Tibial nerve (tissue), 4 donors: Measurements from ENCODE around the gene IFNA14. TPM values are rescaled to one million over a fixed set of nuclear protein-coding genes. Genes with fewer than 3 reads are reported as not detected.
A peak's percentile ranks its signal among the peaks of the same experiment; 100 is the strongest.
"Not testable (repeated sequence)": the region's sequence is repeated elsewhere in the genome, so short reads cannot be mapped to it uniquely, and the experiment has no call there.

Experiments
- DNase-seq, 2 donors: peaks; one replicate each; pipeline ENCODE4 v3.0.0-alpha.2; 2019; ENCODE audit warnings: low spot score in 2 of 2
- H3K27ac ChIP-seq, 4 donors: fragments of 200-600 bp; sonication (generic) in 3 of 4; one replicate each; pipeline ENCODE4 v1.5.1; 2017 to 2019; ENCODE audit warnings: mild to moderate bottlenecking in 1 of 4
- H3K27me3 ChIP-seq, 2 donors: fragments of 200-600 bp; sonication (generic) in 1 of 2; one replicate each; pipeline versions ENCODE4 v1.5.1 to v1.6.0; 2017 to 2019
- H3K36me3 ChIP-seq, 3 donors: fragments of 200-600 bp; sonication (generic); one replicate each; pipeline ENCODE4 v1.5.1; 2018 to 2019
- H3K4me1 ChIP-seq, 4 donors: fragments of 200-600 bp; sonication (generic) in 3 of 4; one replicate each; pipeline ENCODE4 v1.5.1; 2017 to 2019
- H3K4me3 ChIP-seq, 4 donors: fragments of 200-600 bp; sonication (generic) in 3 of 4; one replicate each; pipeline ENCODE4 v1.5.1; 2017 to 2019; ENCODE audit warnings: mild to moderate bottlenecking in 1 of 4, moderate library complexity in 1 of 4
- H3K9me3 ChIP-seq, 4 donors: fragments of 200-600 bp; sonication (generic) in 3 of 4; one replicate each; pipeline ENCODE4 v1.5.1; 2017 to 2019
- EP300 ChIP-seq, 2 donors: sonication (generic); formaldehyde crosslinking; IDR thresholded peaks; one replicate each; pipeline ENCODE4 v1.6.1; 2017; ENCODE audit warnings: antibody characterized with exemption in 2 of 2, mild to moderate bottlenecking in 1 of 2
- POLR2A ChIP-seq, 2 donors: fragments of 450-650 bp; IDR thresholded peaks; one replicate each; pipeline ENCODE4 v1.6.1; 2017; ENCODE audit warnings: antibody characterized with exemption in 2 of 2, mild to moderate bottlenecking in 2 of 2, moderate library complexity in 2 of 2
- WGBS, 2 donors: methylation state at CpG; one replicate each; pipeline ENCODE4 v1.1.5; 2018; 5-methylcytosine and 5-hydroxymethylcytosine counted together
- total RNA-seq, 4 donors: library from RNA; depleted of rRNA; stranded (reverse); fragments of >200 nt; gene quantifications; one replicate each; pipeline ENCODE4 v1.1.0, GENCODE V29; 2016
- TF ChIP-seq, protein P1 (sequence below), 5 experiments: fragments of 200-600 bp in 3 of 5; fragments of 450-650 bp in 2 of 5; sonication (generic) in 3 of 5; IDR thresholded peaks; one replicate each; pipeline ENCODE4 v1.5.1; 2016 to 2019; ENCODE audit warnings: antibody characterized with exemption in 5 of 5, mild to moderate bottlenecking in 3 of 5, moderate library complexity in 2 of 5

The IFNA14 gene
- total RNA-seq, 4 donors from 2014 or later = not detected

DNA sequence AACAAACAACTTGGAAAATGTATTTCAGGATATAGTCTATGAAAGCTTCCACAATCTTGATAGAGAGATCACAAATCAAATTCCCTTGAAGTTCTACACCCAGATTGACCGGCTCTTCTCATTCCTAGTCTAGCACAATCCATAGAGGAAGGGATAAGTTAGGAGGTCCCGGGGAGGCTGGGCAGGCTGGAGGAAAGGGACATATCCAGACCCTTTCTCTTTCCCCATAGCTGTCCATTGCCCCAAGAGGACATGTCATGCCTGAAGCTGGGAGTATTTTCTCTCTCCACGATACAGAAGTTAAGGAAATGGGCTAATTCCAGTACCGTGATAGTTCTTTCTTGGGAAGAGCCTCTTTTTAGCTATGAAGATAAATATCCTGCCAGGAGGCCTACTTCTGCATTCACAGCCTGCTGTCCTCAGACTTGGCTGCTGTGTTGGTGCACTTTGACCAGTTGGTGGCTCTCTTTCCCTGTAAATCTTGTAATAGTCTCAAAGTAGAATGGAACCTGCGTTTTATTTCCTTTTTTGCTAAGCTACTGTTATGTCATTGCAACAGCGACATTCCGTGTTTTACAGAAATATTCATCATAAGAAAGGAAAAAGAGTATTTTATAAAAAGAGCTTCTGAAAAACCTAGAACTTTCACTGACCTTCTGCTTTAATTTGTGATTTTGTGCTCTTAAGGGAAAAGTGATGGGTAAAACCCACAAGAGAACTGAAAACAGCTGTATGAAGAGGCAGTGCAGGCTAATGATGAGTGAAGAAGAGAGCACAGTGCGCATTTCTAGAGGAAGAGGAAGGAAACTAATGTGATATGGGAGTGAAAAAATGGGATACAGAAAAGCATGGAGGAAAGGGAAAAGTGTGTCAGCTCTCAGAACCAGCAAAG, 4.1 kb downstream of the IFNA14 start:
- H3K4me3 ChIP-seq, H3K9me3 ChIP-seq, H3K36me3 ChIP-seq, H3K4me1 ChIP-seq, H3K27me3 ChIP-seq, H3K27ac ChIP-seq: not testable (repeated sequence)
- DNase-seq = peak in 1 of 2 donors; percentile 41
- TF ChIP-seq, protein P1, sequence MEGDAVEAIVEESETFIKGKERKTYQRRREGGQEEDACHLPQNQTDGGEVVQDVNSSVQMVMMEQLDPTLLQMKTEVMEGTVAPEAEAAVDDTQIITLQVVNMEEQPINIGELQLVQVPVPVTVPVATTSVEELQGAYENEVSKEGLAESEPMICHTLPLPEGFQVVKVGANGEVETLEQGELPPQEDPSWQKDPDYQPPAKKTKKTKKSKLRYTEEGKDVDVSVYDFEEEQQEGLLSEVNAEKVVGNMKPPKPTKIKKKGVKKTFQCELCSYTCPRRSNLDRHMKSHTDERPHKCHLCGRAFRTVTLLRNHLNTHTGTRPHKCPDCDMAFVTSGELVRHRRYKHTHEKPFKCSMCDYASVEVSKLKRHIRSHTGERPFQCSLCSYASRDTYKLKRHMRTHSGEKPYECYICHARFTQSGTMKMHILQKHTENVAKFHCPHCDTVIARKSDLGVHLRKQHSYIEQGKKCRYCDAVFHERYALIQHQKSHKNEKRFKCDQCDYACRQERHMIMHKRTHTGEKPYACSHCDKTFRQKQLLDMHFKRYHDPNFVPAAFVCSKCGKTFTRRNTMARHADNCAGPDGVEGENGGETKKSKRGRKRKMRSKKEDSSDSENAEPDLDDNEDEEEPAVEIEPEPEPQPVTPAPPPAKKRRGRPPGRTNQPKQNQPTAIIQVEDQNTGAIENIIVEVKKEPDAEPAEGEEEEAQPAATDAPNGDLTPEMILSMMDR (IDR thresholded peaks at IDR 0.05) = peak in 3 of 5 experiments; percentile 19 to 35 (median 23)
- WGBS, 2 donors = 29 to 35% methylated on average over 8 of the region's 8 CpGs

DNA sequence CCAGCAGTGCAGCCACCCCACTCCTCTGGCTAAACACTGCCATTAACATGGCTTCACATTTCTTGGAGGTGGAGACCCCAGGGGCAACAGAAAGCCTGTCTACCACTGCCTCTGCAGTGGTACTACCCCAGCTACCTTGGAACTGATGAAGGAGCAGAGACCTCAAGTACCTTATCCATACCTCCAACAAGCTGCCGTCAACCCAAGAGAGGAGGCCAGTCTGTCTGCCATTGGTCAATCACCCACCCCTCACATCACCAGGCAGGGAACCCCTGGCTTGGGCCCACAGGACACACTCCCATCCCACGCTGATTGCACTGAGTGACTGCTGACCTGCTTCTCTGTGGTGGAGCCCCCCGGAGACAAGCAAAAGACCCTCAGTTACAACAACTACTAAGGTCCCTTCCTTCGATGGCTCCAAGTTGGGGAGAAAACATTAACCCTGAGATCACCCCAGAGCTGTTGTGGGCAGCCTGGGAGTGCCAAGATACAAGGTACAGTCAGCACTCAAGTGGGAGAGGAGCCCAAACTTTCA, 5.6 kb downstream of the IFNA14 start:
- Histone ChIP-seq H3K27me3 (no peaks in the 10 kb centered on the region), H3K36me3 (no peaks in the 10 kb centered on the region), H3K4me3 (no peak overlapping the region), H3K4me1 (no peaks in the 10 kb centered on the region), H3K27ac (no peak overlapping the region), H3K9me3 (no peaks in the 10 kb centered on the region)
- no peak for TF ChIP-seq POLR2A (IDR thresholded peaks at IDR 0.05)
- no peak for TF ChIP-seq EP300 (IDR thresholded peaks at IDR 0.05)
- TF ChIP-seq, protein P1 (IDR thresholded peaks at IDR 0.05) = no peak
- no peak for DNase-seq
- WGBS, 2 donors = 84 to 89% methylated on average over 4 of the region's 4 CpGs

DNA sequence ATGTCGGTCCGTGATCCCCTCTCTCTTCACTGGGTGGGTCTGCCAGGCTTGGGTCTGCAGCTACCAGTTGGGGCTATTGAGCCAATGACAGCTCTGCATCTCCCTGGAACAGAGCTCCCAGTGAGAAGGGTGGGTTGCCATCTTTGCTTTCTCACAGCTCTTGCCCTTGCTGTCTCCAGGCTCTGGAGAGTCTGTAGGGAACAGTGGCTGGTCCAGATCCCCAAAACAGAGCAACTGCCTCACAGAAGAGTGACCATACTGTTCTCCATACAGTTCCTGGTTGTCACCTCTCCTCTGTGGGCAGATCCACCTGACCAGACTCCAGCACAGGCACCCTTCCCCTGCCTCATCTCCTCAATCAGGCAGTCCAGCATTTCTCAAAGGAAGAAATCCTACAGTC, 6.5 kb downstream of the IFNA14 start:
- Histone ChIP-seq H3K4me3 (no peak overlapping the region), H3K9me3 (no peaks in the 10 kb centered on the region), H3K4me1 (no peaks in the 10 kb centered on the region), H3K27me3 (no peaks in the 10 kb centered on the region), H3K36me3 (no peaks in the 10 kb centered on the region), H3K27ac (no peak overlapping the region)
- no peak for DNase-seq
- WGBS, 2 donors = 83 to 100% methylated on average over 2 of the region's 2 CpGs
- no peak for TF ChIP-seq POLR2A (IDR thresholded peaks at IDR 0.05)
- TF ChIP-seq, protein P1 (IDR thresholded peaks at IDR 0.05) = no peak
- TF ChIP-seq EP300 (IDR thresholded peaks at IDR 0.05) = no peak

GRCh38 chr9:21228122-21228521, 11.7 kb downstream of the IFNA14 start, which contains the start of gene IFNA17:
Gene IFNA17, minus strand, starts transcription at chr9:21228222. Its CDS starts 49 bp downstream, at chr9:21228173.
- no peak for TF ChIP-seq POLR2A (IDR thresholded peaks at IDR 0.05)
- no peak for TF ChIP-seq EP300 (IDR thresholded peaks at IDR 0.05)
- TF ChIP-seq, protein P1 (IDR thresholded peaks at IDR 0.05) = no peak
- Histone ChIP-seq H3K27ac (no peak within 1 kb of the TSS), H3K4me1 (no peaks in the 10 kb centered on the region), H3K9me3 (no peaks in the 10 kb centered on the region), H3K36me3 (no peaks in the 10 kb centered on the region), H3K4me3 (no peak within 1 kb of the TSS), H3K27me3 (no peaks in the 10 kb centered on the region)
- no peak for DNase-seq
- 67 to 81% methylated on average over 2 of the region's 2 CpGs for WGBS, 2 donors

GRCh38 chr9:21217211-21217610, 22.6 kb downstream of the IFNA14 start, which contains the start of gene IFNA16:
Gene IFNA16, minus strand, starts transcription at chr9:21217311. Its CDS starts 6 bp downstream, at chr9:21217305.
- H3K4me3 ChIP-seq, H3K27me3 ChIP-seq, H3K4me1 ChIP-seq, H3K36me3 ChIP-seq, DNase-seq, H3K27ac ChIP-seq, H3K9me3 ChIP-seq: not testable (repeated sequence)
- 81 to 85% methylated on average over 1 of the region's 1 CpG for WGBS, 2 donors
